ENCODE measurements around the gene FKBP1B. TPM values are rescaled to one million over a fixed set of nuclear protein-coding genes. Genes with fewer than 3 reads are reported as not detected.
A peak's percentile ranks its signal among the peaks of the same experiment; 100 is the strongest.

The FKBP1B gene
- total RNA-seq, 1 experiment from 2014 or later = 15.1 TPM

- H3K27ac ChIP-seq = peak overlapping the region; percentile 77
Measured at GRCh38 chr2:24016853-24017703, 32.5 kb upstream of the FKBP1B start.

GRCh38 chr2:24017711-24018110, 31.8 kb upstream of the FKBP1B start:
- peaks cover 2% of the 10 kb centered on the region; the same call in 1 of the 2 replicates for H3K9me3 ChIP-seq (replicated peaks)
- no peak overlapping the region for H3K4me3 ChIP-seq
- H3K4me1 ChIP-seq (replicated peaks) = peaks cover 28% of the 10 kb centered on the region
- H3K27ac ChIP-seq = no peak overlapping the region
- DNase-seq (ENCODE audit: low read depth in 1 of 2, low spot score in 2 of 2) = no peak
- peaks cover 12% of the 10 kb centered on the region for H3K36me3 ChIP-seq
- H3K27me3 ChIP-seq (replicated peaks) = no peaks in the 10 kb centered on the region

More at GRCh38 chr2:24016853-24017703, 32.5 kb upstream of the FKBP1B start:
- Histone ChIP-seq H3K4me1 (replicated peaks) (peaks cover 28% of the 10 kb centered on the region), H3K9me3 (replicated peaks) (peaks cover 2% of the 10 kb centered on the region; the same call in 1 of the 2 replicates), H3K27me3 (replicated peaks) (no peaks in the 10 kb centered on the region), H3K4me3 (no peak overlapping the region), H3K36me3 (peaks cover 5% of the 10 kb centered on the region)
- DNase-seq (ENCODE audit: low read depth in 1 of 2, low spot score in 2 of 2) = no peak

GRCh38 chr2:24018241-24018640, 31.3 kb upstream of the FKBP1B start:
- Histone ChIP-seq H3K36me3 (peaks cover 16% of the 10 kb centered on the region), H3K27me3 (replicated peaks) (no peaks in the 10 kb centered on the region), H3K4me3 (no peak overlapping the region), H3K27ac (no peak overlapping the region), H3K9me3 (replicated peaks) (peaks cover 2% of the 10 kb centered on the region; the same call in 1 of the 2 replicates), H3K4me1 (replicated peaks) (peaks cover 28% of the 10 kb centered on the region)
- no peak for DNase-seq (ENCODE audit: low read depth in 1 of 2, low spot score in 2 of 2)

GRCh38 chr2:24019729-24020128, 29.8 kb upstream of the FKBP1B start:
- no peak for DNase-seq (ENCODE audit: low read depth in 1 of 2, low spot score in 2 of 2)
- H3K27ac ChIP-seq = no peak overlapping the region
- no peaks in the 10 kb centered on the region for H3K27me3 ChIP-seq (replicated peaks)
- no peak overlapping the region for H3K4me3 ChIP-seq
- H3K36me3 ChIP-seq = peaks cover 31% of the 10 kb centered on the region
- H3K4me1 ChIP-seq (replicated peaks) = peaks cover 26% of the 10 kb centered on the region
- H3K9me3 ChIP-seq (replicated peaks) = peaks cover 2% of the 10 kb centered on the region; the same call in 1 of the 2 replicates

- H3K27me3 ChIP-seq (replicated peaks) = no peaks in the 10 kb centered on the region
- H3K36me3 ChIP-seq = peaks cover 34% of the 10 kb centered on the region
- H3K27ac ChIP-seq = no peak overlapping the region
- no peak for DNase-seq (ENCODE audit: low read depth in 1 of 2, low spot score in 2 of 2)
- H3K9me3 ChIP-seq (replicated peaks) = no peaks in the 10 kb centered on the region; the same call in 1 of the 2 replicates
- H3K4me1 ChIP-seq (replicated peaks) = peaks cover 21% of the 10 kb centered on the region
- H3K4me3 ChIP-seq = no peak overlapping the region
Measured at GRCh38 chr2:24020244-24020643, 29.3 kb upstream of the FKBP1B start.

GRCh38 chr2:24021122-24021998, 28.2 kb upstream of the FKBP1B start:
- Histone ChIP-seq H3K27me3 (replicated peaks) (no peaks in the 10 kb centered on the region), H3K4me3 (no peak overlapping the region), H3K36me3 (peaks cover 41% of the 10 kb centered on the region), H3K9me3 (replicated peaks) (no peaks in the 10 kb centered on the region; the same call in 1 of the 2 replicates), H3K27ac (no peak overlapping the region), H3K4me1 (replicated peaks) (peaks cover 11% of the 10 kb centered on the region)
- no peak for DNase-seq (ENCODE audit: low read depth in 1 of 2, low spot score in 2 of 2)

- no peak overlapping the region for H3K27ac ChIP-seq
- DNase-seq (ENCODE audit: low read depth in 1 of 2, low spot score in 2 of 2) = no peak
- no peak overlapping the region for H3K4me3 ChIP-seq
- no peaks in the 10 kb centered on the region; the same call in 1 of the 2 replicates for H3K9me3 ChIP-seq (replicated peaks)
- H3K27me3 ChIP-seq (replicated peaks) = no peaks in the 10 kb centered on the region
- peaks cover under 1% of the 10 kb centered on the region; the same call in 1 of the 2 replicates for H3K4me1 ChIP-seq (replicated peaks)
- H3K36me3 ChIP-seq = peaks cover 48% of the 10 kb centered on the region
Measured at GRCh38 chr2:24022324-24022974, 27.1 kb upstream of the FKBP1B start.

GRCh38 chr2:24022975-24023575, 26.5 kb upstream of the FKBP1B start:
- H3K27ac ChIP-seq = no peak overlapping the region
- no peaks in the 10 kb centered on the region for H3K4me1 ChIP-seq (replicated peaks)
- H3K27me3 ChIP-seq (replicated peaks) = no peaks in the 10 kb centered on the region
- H3K9me3 ChIP-seq (replicated peaks) = no peaks in the 10 kb centered on the region; the same call in 1 of the 2 replicates
- peaks cover 51% of the 10 kb centered on the region for H3K36me3 ChIP-seq
- DNase-seq (ENCODE audit: low read depth in 1 of 2, low spot score in 2 of 2) = no peak
- no peak overlapping the region for H3K4me3 ChIP-seq

- no peaks in the 10 kb centered on the region for H3K27me3 ChIP-seq (replicated peaks)
- no peaks in the 10 kb centered on the region for H3K4me1 ChIP-seq (replicated peaks)
- no peak overlapping the region for H3K4me3 ChIP-seq
- H3K9me3 ChIP-seq (replicated peaks) = no peaks in the 10 kb centered on the region; the same call in 1 of the 2 replicates
- DNase-seq (ENCODE audit: low read depth in 1 of 2, low spot score in 2 of 2) = peak in 1 of 2 experiments; percentile 63
- peaks cover 61% of the 10 kb centered on the region for H3K36me3 ChIP-seq
- no peak overlapping the region for H3K27ac ChIP-seq
Measured at GRCh38 chr2:24024018-24024417, 25.5 kb upstream of the FKBP1B start.

GRCh38 chr2:24024996-24025663, 24.4 kb upstream of the FKBP1B start:
- H3K27ac ChIP-seq = no peak overlapping the region
- H3K27me3 ChIP-seq (replicated peaks) = no peaks in the 10 kb centered on the region
- H3K4me1 ChIP-seq (replicated peaks) = peaks cover under 1% of the 10 kb centered on the region
- DNase-seq (ENCODE audit: low read depth in 1 of 2, low spot score in 2 of 2) = peak in 1 of 2 experiments; percentile 25
- H3K9me3 ChIP-seq (replicated peaks) = no peaks in the 10 kb centered on the region; the same call in 1 of the 2 replicates
- H3K36me3 ChIP-seq = peaks cover 72% of the 10 kb centered on the region
- no peak overlapping the region for H3K4me3 ChIP-seq

- Histone ChIP-seq H3K27ac (no peak overlapping the region), H3K4me1 (replicated peaks) (peaks cover 11% of the 10 kb centered on the region), H3K36me3 (peaks cover 82% of the 10 kb centered on the region), H3K9me3 (replicated peaks) (no peaks in the 10 kb centered on the region; the same call in 1 of the 2 replicates), H3K27me3 (replicated peaks) (no peaks in the 10 kb centered on the region), H3K4me3 (no peak overlapping the region)
- DNase-seq (ENCODE audit: low read depth in 1 of 2, low spot score in 2 of 2) = peak in 1 of 2 experiments; percentile 7
Measured at GRCh38 chr2:24026233-24026632, 23.3 kb upstream of the FKBP1B start.

- Histone ChIP-seq H3K4me1 (replicated peaks) (no peaks in the 10 kb centered on the region), H3K36me3 (peaks cover 34% of the 10 kb centered on the region), H3K27me3 (replicated peaks) (no peaks in the 10 kb centered on the region), H3K9me3 (replicated peaks) (no peaks in the 10 kb centered on the region), H3K27ac (no peak overlapping the region), H3K4me3 (no peak overlapping the region)
- no peak for DNase-seq (ENCODE audit: low read depth in 1 of 2, low spot score in 2 of 2)
Measured at GRCh38 chr2:24038786-24039499, 10.6 kb upstream of the FKBP1B start.
